ENCODE results near the gene NCKAP1. TPM values are rescaled to one million over a fixed set of nuclear protein-coding genes. Genes with fewer than 3 reads are reported as not detected.

The NCKAP1 gene
- total and polyA plus RNA-seq, 2 experiments from 2014 or later, result 54.5 to 216 TPM

DNA sequence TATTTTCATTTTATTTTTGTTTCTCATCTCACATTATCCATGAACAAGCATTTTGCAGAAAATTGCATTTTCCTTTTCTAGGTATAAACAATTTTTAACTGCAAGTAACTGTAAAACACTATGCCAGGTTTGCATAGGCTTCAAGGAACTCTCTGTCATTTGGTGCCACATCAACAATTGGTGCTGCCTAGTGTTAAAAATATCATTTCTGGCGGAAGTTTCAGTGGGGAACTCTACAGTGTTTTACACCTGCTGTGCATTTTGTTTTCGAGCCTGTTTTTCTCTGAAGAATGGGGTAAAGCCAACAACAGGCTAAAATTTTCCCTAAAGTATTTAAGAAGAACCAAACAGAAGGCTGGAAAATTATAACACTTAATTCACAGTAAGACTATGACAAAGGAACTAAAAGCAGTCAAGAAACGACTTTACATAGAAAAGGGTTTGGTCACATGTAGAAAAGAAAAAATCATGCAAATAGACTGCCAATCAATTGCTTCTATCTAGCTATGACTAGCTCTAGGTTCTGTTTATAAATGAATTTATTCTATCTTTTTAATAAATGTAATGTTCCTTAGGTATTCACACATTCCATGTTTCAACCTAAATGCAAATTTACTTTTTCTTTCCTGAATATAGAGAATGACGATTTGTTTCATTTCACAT is 150.4 kb downstream of the NCKAP1 start:
- Histone ChIP-seq H3K9me3 (ENCODE audit: low read depth) (no peaks in the 10 kb centered on the region), H3K27ac (no peak overlapping the region), H4K20me1 (ENCODE audit: insufficient read depth, poor library complexity, severe bottlenecking) (no peaks in the 10 kb centered on the region), H2AFZ (no peak overlapping the region), H3K9me2 (replicated peaks; ENCODE audit: insufficient read depth) (no peaks in the 10 kb centered on the region), H3K36me3 (replicated peaks; ENCODE audit: insufficient read depth, low read depth) (no peaks in the 10 kb centered on the region), H3K79me2 (no peaks in the 10 kb centered on the region), H3K4me3 (no peak overlapping the region), H3K27me3 (no peaks in the 10 kb centered on the region), H3K4me2 (no peak overlapping the region), H3K4me1 (ENCODE audit: insufficient read depth) (peaks cover 14% of the 10 kb centered on the region)
- 89% methylated on average over 4 of the region's 4 CpGs for WGBS (ENCODE audit: low lambda C conversion rate, missing lambda C conversion rate)
- no peak for DNase-seq (ENCODE audit: low spot score)
- TF ChIP-seq EZH2 (IDR thresholded peaks at IDR 0.05; ENCODE audit: borderline replicate concordance), result no peak
- TF ChIP-seq CTCF (IDR thresholded peaks at IDR 0.05; ENCODE audit: poor library complexity), result no peak
- no peak for TF ChIP-seq EZH2phosphoT487 (IDR thresholded peaks at IDR 0.05; ENCODE audit: low read depth, severe bottlenecking, unreplicated experiment)

- 40% methylated on average over 6 of the region's 6 CpGs for WGBS (ENCODE audit: low lambda C conversion rate, missing lambda C conversion rate)
These were observed 151.2 kb downstream of the NCKAP1 start for GRCh38 chr2:182887093-182887492.

GRCh38 chr2:182885771-182886170 is 152.5 kb downstream of the NCKAP1 start:
- H4K20me1 ChIP-seq (ENCODE audit: insufficient read depth, poor library complexity, severe bottlenecking), result no peaks in the 10 kb centered on the region
- H2AFZ ChIP-seq, result no peak overlapping the region
- no peak overlapping the region for H3K27ac ChIP-seq
- no peaks in the 10 kb centered on the region for H3K9me2 ChIP-seq (replicated peaks; ENCODE audit: insufficient read depth)
- DNase-seq (ENCODE audit: low spot score), result no peak
- H3K4me2 ChIP-seq, result no peak overlapping the region
- WGBS (ENCODE audit: low lambda C conversion rate, missing lambda C conversion rate), result 93% methylated on average over 1 of the region's 1 CpG
- TF ChIP-seq EZH2phosphoT487 (IDR thresholded peaks at IDR 0.05; ENCODE audit: low read depth, severe bottlenecking, unreplicated experiment) (no peak), EZH2 (IDR thresholded peaks at IDR 0.05; ENCODE audit: borderline replicate concordance) (no peak), CTCF (IDR thresholded peaks at IDR 0.05; ENCODE audit: poor library complexity) (no peak)
- H3K4me1 ChIP-seq (ENCODE audit: insufficient read depth), result no peaks in the 10 kb centered on the region
- H3K79me2 ChIP-seq, result no peaks in the 10 kb centered on the region
- H3K9me3 ChIP-seq (ENCODE audit: low read depth), result no peaks in the 10 kb centered on the region
- H3K36me3 ChIP-seq (replicated peaks; ENCODE audit: insufficient read depth, low read depth), result no peaks in the 10 kb centered on the region
- no peaks in the 10 kb centered on the region for H3K27me3 ChIP-seq
- no peak overlapping the region for H3K4me3 ChIP-seq

More at GRCh38 chr2:182887093-182887492, 151.2 kb downstream of the NCKAP1 start:
- no peak for DNase-seq (ENCODE audit: low spot score)
- Histone ChIP-seq H3K27ac (no peak overlapping the region), H3K79me2 (no peaks in the 10 kb centered on the region), H3K9me3 (ENCODE audit: low read depth) (no peaks in the 10 kb centered on the region), H3K4me2 (no peak overlapping the region), H3K4me1 (ENCODE audit: insufficient read depth) (peaks cover 7% of the 10 kb centered on the region), H2AFZ (no peak overlapping the region), H3K9me2 (replicated peaks; ENCODE audit: insufficient read depth) (no peaks in the 10 kb centered on the region), H3K4me3 (no peak overlapping the region), H3K36me3 (replicated peaks; ENCODE audit: insufficient read depth, low read depth) (no peaks in the 10 kb centered on the region), H3K27me3 (no peaks in the 10 kb centered on the region), H4K20me1 (ENCODE audit: insufficient read depth, poor library complexity, severe bottlenecking) (no peaks in the 10 kb centered on the region)
- TF ChIP-seq EZH2 (IDR thresholded peaks at IDR 0.05; ENCODE audit: borderline replicate concordance) (no peak), CTCF (IDR thresholded peaks at IDR 0.05; ENCODE audit: poor library complexity) (no peak), EZH2phosphoT487 (IDR thresholded peaks at IDR 0.05; ENCODE audit: low read depth, severe bottlenecking, unreplicated experiment) (no peak)
